HG03159 (cell line): ENCODE measurements around the gene RNGTT.
"Not testable (repeated sequence)": the region's sequence is repeated elsewhere in the genome, so short reads cannot be mapped to it uniquely, and the experiment has no call there.

ENCODE experiments used
- ATAC-seq: cut with Tn5 transposase; IDR thresholded peaks from one replicate; pipeline ENCODE4 v1.9.1; 2021; ENCODE audit warnings: mild to moderate bottlenecking, moderate library complexity; ENCODE audit not compliant: unreplicated experiment

Gene RNGTT

GRCh38 chr6:88963139-88964090 lies at the start of gene RNGTT:
RNGTT (minus strand) TSS chr6:88963618; CDS start chr6:88963409, 209 bp downstream.
- ATAC-seq, result peak; percentile 99

DNA sequence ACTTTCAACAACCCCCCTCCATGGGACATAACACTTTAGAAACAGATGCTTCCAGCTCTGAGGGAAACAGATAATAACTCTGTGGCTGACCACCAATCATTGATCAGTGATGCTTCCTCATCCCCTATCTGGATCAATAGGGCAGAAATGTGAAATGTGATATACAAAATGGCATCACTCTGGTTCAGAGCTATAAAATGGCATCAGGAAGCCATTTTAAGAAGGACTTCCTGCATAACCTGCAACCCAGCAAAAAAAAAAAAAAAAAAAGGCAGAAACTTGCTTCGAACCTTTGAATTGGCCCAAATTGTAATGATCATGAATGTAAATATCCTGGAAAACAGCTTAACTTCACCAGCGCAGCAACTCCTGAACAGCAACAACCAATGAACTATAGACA lies 48.0 kb upstream of the RNGTT start:
- no peak for ATAC-seq

DNA sequence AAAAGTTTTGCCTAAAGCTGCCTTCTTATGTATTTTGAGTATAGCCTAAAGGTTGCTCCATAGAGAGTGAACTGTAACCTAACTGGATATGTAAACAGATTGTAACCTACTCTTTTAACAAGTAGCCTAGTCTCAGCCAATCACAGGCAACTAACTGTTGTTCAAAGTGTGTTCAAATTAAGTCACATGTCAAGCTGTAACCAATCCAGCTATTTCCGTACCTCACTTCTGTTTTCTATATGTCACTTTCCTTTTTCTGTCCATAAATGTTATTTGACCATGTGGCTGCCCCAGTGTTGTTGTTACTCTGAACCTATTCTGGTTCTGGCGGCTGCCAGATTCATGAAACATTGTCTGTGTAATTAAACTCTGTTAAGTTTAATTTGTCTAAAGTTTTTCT lies 47.4 kb upstream of the RNGTT start:
- ATAC-seq, result no peak

DNA sequence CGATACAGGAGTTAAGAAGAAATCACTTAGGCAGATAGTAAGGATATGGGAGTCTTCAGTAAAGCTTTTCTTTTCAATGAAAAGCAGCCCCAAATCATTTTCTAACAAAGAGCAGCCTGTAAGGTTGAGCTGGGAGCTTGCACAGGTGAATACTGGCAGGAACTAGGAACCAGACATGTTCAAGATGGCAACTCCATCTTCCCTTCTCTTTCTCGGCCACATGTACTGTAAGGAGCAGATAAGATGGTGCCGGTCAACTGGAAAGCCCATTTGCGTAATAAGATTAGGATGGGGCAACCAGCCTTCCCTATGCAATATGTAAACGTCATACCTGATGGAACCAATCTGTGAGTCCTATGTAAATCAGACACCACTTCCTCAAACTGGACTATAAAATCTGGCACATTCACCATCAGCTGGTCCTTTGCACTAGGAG lies 46.2 kb upstream of the RNGTT start:
- no peak for ATAC-seq

GRCh38 chr6:89008815-89009374 lies 45.5 kb upstream of the RNGTT start:
- no peak for ATAC-seq

- ATAC-seq, result no peak
Observed at GRCh38 chr6:89008001-89008814, 44.8 kb upstream of the RNGTT start.

DNA sequence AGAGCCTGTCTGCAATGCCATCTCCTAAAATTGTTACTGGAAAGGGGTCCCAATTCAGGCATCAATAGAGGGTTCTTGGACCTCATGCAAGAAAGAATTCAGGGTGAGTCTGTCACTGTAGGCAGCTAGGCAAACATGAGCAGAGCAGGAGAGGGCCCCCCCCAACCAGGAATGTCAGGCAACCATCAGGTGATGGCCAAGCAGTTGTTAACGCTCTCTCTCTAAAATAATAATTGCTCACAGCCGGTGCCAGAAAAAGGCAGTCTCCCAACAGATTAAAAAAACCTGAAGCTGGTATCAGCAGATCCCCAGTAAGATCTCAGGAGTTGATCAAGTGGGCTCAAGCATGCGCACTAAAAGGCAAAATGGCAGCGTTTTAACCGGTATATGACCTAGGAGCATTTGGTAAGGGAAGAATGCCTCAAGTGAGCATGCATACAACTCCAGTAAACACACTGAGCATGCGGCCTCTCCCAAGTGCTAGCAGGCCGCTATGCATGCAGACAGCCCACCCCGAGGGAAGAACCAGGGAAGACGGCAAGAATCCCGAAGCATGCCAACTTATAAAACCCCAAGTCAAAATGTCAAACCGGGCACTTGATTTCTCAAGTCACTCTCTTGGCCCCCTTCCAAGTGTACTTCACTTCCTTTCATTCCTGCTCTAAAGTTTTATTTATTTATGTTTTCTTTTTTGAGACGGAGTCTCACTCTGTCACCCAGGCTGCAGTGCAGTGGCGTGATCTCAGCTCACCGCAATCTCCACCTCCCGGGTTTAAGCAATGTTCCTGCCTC lies 44.0 kb upstream of the RNGTT start:
- ATAC-seq, result no peak

GRCh38 chr6:89002523-89002922 lies 39.1 kb upstream of the RNGTT start:
- ATAC-seq, result no peak

DNA sequence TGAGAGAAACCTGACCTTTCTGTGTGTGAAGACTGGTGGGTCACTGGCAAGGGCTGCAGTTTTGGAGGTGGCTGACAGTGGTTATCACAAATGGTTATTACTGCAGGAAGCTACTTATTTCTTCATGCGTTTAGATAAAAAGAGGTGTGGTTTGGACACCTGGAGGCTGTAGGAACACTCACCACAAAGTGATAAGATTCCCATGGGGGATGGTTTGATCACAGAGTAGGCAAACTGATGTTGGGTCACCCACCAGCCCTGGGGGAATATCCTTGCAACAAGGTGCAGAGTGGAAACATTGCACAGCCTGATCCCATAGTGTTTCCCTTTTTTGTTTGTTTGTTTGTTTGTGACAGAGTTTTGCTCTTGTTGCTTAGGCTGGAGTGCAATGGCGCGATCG lies 33.9 kb upstream of the RNGTT start:
- no peak for ATAC-seq

DNA sequence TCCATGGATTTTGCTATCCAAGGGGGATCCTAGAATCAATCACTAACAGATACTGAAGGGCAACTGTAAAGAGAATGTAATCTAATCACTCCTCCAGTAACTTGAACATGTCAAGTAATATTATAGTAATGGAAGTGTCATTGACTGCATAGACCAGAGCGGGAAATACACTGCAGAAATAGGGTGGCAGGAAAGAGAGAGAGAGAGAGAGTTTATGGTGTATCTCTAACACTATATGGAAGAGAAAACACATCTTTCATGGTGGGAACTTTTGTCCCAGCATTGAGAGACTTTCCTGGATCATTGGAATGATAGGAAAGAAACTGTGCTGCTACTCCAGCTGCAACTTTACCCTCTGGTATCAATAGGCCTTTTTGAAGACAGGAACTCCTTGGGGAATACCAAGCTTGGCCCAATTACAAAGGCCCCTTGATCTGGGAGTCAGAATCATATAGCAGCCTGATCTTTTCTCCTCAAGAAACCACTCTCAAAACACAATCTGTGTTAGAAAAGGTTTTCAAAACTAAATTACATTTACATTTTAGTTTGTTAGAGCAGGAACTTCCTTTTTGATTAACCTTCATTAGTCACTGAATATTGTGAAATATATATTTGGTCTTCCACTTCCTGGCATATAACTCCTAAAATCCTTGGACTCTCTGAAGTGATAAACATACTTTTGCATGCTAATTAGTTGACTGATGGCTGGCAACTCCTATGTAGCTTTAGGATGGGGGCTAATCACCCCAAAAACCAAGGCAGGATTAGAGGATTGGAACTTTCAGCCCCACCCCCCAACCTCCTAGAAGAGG lies 29.5 kb upstream of the RNGTT start:
- no peak for ATAC-seq

- no peak for ATAC-seq
Observed at GRCh38 chr6:88989215-88989614, 25.8 kb upstream of the RNGTT start.

- no peak for ATAC-seq
Observed at GRCh38 chr6:88987922-88988321, 24.5 kb upstream of the RNGTT start.

GRCh38 chr6:88985901-88986300 lies 22.5 kb upstream of the RNGTT start:
- no peak for ATAC-seq

GRCh38 chr6:88984606-88985005 lies 21.2 kb upstream of the RNGTT start:
- no peak for ATAC-seq

- no peak for ATAC-seq
Observed at GRCh38 chr6:88984152-88984551, 20.7 kb upstream of the RNGTT start.

DNA sequence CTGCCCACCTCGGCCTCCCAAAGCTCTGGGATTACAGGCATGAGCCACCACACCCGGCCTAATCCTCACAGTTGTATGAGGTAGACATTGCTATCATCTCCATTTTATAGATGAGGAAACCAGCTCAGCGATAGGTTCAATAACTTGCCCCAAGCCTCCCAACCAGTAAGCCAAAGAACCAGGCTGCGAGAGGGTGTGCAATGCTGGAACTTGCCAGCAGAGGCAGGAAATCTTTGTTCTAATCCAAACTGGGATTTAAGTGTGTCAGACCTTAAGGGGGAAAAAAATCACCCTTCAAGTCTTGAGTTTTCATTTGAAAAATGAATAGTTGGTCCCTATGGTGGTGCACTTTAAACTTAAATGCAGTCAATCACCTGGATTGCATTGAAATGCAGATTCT lies 20.1 kb upstream of the RNGTT start:
- ATAC-seq, result no peak

GRCh38 chr6:88983129-88983528 lies 19.7 kb upstream of the RNGTT start:
- ATAC-seq, result not testable (repeated sequence)

DNA sequence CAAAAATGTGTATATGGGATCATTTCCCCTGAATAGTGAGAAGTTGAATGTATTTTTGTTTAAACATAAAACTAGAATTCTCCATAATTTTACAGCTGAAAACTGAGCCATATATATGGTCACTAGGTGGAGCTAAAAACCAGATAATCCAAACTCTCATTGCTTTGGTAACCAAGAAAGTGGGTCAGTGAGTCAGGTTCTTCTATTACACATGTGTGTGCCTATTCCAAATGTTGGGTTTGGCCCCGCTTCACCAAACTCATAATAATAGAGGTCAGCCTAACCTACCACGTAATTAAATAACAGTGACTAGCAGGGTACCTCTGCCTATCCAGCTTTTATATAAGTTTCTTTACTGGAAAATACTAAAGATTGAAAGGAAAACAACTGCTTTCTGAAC lies 19.3 kb upstream of the RNGTT start:
- ATAC-seq, result no peak

DNA sequence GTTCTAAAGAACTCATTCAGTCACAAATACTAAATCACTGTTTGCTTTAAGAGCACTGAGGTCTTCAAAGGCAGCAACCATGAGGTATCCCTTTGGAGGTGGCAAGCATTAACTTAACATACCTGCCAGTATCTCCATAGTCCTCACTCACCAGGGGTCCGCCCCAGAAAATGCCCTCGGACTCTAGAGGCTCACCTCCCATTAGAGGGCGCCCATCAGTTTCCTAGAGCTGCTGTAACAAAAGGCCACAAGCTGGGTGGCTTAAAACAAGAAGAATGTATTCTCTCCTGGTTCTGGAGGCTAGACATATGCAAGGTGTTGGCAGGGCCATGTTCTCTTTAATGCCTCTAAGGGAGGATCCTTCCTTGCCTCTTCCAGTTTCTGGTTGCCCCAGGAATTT lies 12.0 kb upstream of the RNGTT start:
- ATAC-seq, result no peak
